HL-60 (cell line): Measurements from ENCODE around the gene RPL12.

Experiments
- DNase-seq, 2 experiments: peaks; one replicate each; pipeline ENCODE4 v3.0.0-alpha.2; 2010 to 2020; ENCODE audit warnings: low read depth in 1 of 2, low spot score in 1 of 2
- H3K27ac ChIP-seq: fragments of 250-450 bp; sonication (Bioruptor Pico); replicated peaks from 2 replicates; pipeline ENCODE4 v1.5.1; 2020; ENCODE audit warnings: mild to moderate bottlenecking, moderate library complexity
- H3K27me3 ChIP-seq: fragments of 250-450 bp; sonication (Bioruptor Pico); 2 replicates; pipeline ENCODE4 v1.5.1; 2021; ENCODE audit warnings: mild to moderate bottlenecking, moderate library complexity; ENCODE audit not compliant: insufficient read depth, poor library complexity, severe bottlenecking
- H3K4me3 ChIP-seq: replicated peaks from 2 replicates; pipeline ENCODE4 v1.5.1; 2011; ENCODE audit warnings: mild to moderate bottlenecking, control low read depth, low read length; ENCODE audit not compliant: insufficient read depth
- CTCF ChIP-seq: IDR thresholded peaks from one replicate; pipeline ENCODE4 v1.5.1; 2011; ENCODE audit warnings: low read length, control low read depth, inconsistent platforms; ENCODE audit not compliant: insufficient read depth
- GABPA ChIP-seq: IDR thresholded peaks from 2 replicates; pipeline ENCODE4 v1.6.1; 2012; ENCODE audit warnings: low read depth
- POLR2AphosphoS5 ChIP-seq: IDR thresholded peaks from 2 replicates; pipeline ENCODE4 v1.6.1; 2012; ENCODE audit warnings: low read depth
- REST ChIP-seq: IDR thresholded peaks from 2 replicates; pipeline ENCODE4 v1.6.1; 2012; ENCODE audit warnings: low read depth; ENCODE audit not compliant: insufficient replicate concordance
- SPI1 ChIP-seq: IDR thresholded peaks from 2 replicates; pipeline ENCODE4 v1.6.1; 2012; ENCODE audit warnings: low read depth, mild to moderate bottlenecking, borderline replicate concordance

RPL12 gene

GRCh38 chr9:127457191-127457878 is 6.1 kb upstream of the RPL12 start:
- Histone ChIP-seq H3K27me3 (no peaks in the 10 kb centered on the region), H3K27ac (no peak overlapping the region), H3K4me3 (no peak overlapping the region)
- TF ChIP-seq POLR2AphosphoS5 (no peak), CTCF (no peak), REST (no peak), GABPA (no peak), SPI1 (no peak)
- no peak for DNase-seq

GRCh38 chr9:127455324-127455992 is 4.3 kb upstream of the RPL12 start:
- H3K27ac ChIP-seq, result peak overlapping the region; percentile 72
- DNase-seq, result peak; percentile 57 to 89

More at GRCh38 chr9:127455324-127455992, 4.3 kb upstream of the RPL12 start:
- H3K4me3 ChIP-seq, result no peak overlapping the region
- H3K27me3 ChIP-seq, result no peaks in the 10 kb centered on the region
- TF ChIP-seq GABPA (peak; percentile 99), CTCF (peak; percentile 43), SPI1 (peak; percentile 47; the same call in 1 of the 2 replicates), POLR2AphosphoS5 (peak; percentile 59; the same call in 1 of the 2 replicates), REST (no peak)
